A549 (cell line): ENCODE measurements around the gene PRIMA1. TPM values are rescaled to one million over a fixed set of nuclear protein-coding genes. Genes with fewer than 3 reads are reported as not detected.

Experiments used
- ATAC-seq, 2 experiments: fragments of 200-7000 bp in 1 of 2; fragments of >200 bp in 1 of 2; cut with Nextera tagmentation in 1 of 2; cut with Tn5 transposase in 1 of 2; 3 replicates each; pipeline versions ENCODE4 v1.8.0 to v1.9.1; 2018 to 2020; ENCODE audit warnings: mild to moderate bottlenecking in 1 of 2, moderate library complexity in 1 of 2
- CTCF ChIA-PET: fragments of 300-600 bp; sonication (Branson Sonifier 250); formaldehyde crosslinking; extraction: SDS; loops from one replicate; lab custom pipeline; 2021; ENCODE audit warnings: antibody characterized with exemption, inconsistent platforms; lab: Yijun Ruan, JAX
- POLR2A ChIA-PET: fragments of 350-600 bp; formaldehyde crosslinking; extraction: SDS; loops from one replicate; lab custom pipeline; 2021; ENCODE audit warnings: antibody characterized with exemption, inconsistent platforms; lab: Yijun Ruan, JAX
- DNase-seq, 2 experiments: peaks; one replicate each; pipeline versions ENCODE4 v3.0.0 to v3.0.0-alpha.2; 2011 to 2016; ENCODE audit warnings: low read depth in 1 of 2, low spot score in 1 of 2
- FAIRE-seq: peaks from 2 replicates; lab custom pipeline; 2011; peaks lifted over from hg19 to GRCh38; lab: Jason Lieb, UNC
- H3K27ac ChIP-seq, 2 experiments: fragments of >200 bp; sonication (Bioruptor Twin); formaldehyde crosslinking; 3 replicates each; pipeline ENCODE4 v1.5.1; 2016 to 2017
- H3K4me1 ChIP-seq: fragments of >200 bp; sonication (Bioruptor Twin); formaldehyde crosslinking; 3 replicates; pipeline ENCODE4 v1.6.1; 2016
- H3K4me2 ChIP-seq: fragments of >200 bp; sonication (Bioruptor Twin); formaldehyde crosslinking; 3 replicates; pipeline ENCODE4 v1.6.1; 2016
- H3K4me3 ChIP-seq: fragments of >200 bp; sonication (Bioruptor Twin); formaldehyde crosslinking; 3 replicates; pipeline ENCODE4 v1.5.1; 2016
- H3K9me3 ChIP-seq: fragments of >200 bp; sonication (Bioruptor Twin); formaldehyde crosslinking; 3 replicates; pipeline ENCODE4 v1.6.1; 2016
- CHD4 ChIP-seq: fragments of 200-600 bp; sonication (generic); IDR thresholded peaks from 2 replicates; pipeline ENCODE4 v1.6.1; 2016; ENCODE audit warnings: antibody characterized with exemption, mild to moderate bottlenecking, borderline replicate concordance
- CTCF ChIP-seq: fragments of >200 bp; sonication (Bioruptor Twin); formaldehyde crosslinking; IDR thresholded peaks from 3 replicates; pipeline ENCODE4 v1.5.1; 2016
- EHF ChIP-seq: fragments of 250-450 bp; sonication (Bioruptor Pico); IDR thresholded peaks from 2 replicates; pipeline ENCODE4 v1.5.0; 2020; ENCODE audit warnings: mild to moderate bottlenecking
- EHMT2 ChIP-seq: fragments of 200-600 bp; sonication (generic); IDR thresholded peaks from 2 replicates; pipeline ENCODE4 v1.6.1; 2016; ENCODE audit warnings: antibody characterized with exemption, low read depth, mild to moderate bottlenecking, moderate library complexity
- EP300 ChIP-seq, 2 experiments: fragments of >200 bp; sonication (Bioruptor Twin); formaldehyde crosslinking; IDR thresholded peaks; 2 replicates in 1 of 2; 3 replicates in 1 of 2; pipeline ENCODE4 v1.6.1; 2016 to 2017
- FOSB ChIP-seq: fragments of 250-450 bp; sonication (Bioruptor Pico); IDR thresholded peaks from 2 replicates; pipeline ENCODE4 v1.5.0; 2020; ENCODE audit warnings: mild to moderate bottlenecking, moderate library complexity
- FOXS1 ChIP-seq: fragments of 250-450 bp; sonication (Bioruptor Pico); IDR thresholded peaks from 2 replicates; pipeline ENCODE4 v1.5.0; 2020; ENCODE audit warnings: mild to moderate bottlenecking, moderate library complexity
- GATA3 ChIP-seq: IDR thresholded peaks from 2 replicates; pipeline ENCODE4 v1.6.1; 2012; ENCODE audit warnings: borderline replicate concordance
- HES2 ChIP-seq: fragments of >200 bp; sonication (Bioruptor Twin); formaldehyde crosslinking; IDR thresholded peaks from 2 replicates; pipeline ENCODE4 v1.6.1; 2016
- HEYL ChIP-seq: fragments of 250-450 bp; sonication (Bioruptor Pico); IDR thresholded peaks from 2 replicates; pipeline ENCODE4 v1.8.0; 2021; ENCODE audit warnings: mild to moderate bottlenecking, moderate library complexity
- MAX ChIP-seq: IDR thresholded peaks from 2 replicates; pipeline ENCODE4 v1.6.1; 2012
- MAZ ChIP-seq: fragments of 150-350 bp; IDR thresholded peaks from 2 replicates; pipeline ENCODE4 v1.6.1; 2014; ENCODE audit warnings: antibody characterized with exemption, low read depth, low read length, borderline replicate concordance
- MYC ChIP-seq: IDR thresholded peaks from 2 replicates; pipeline ENCODE4 v1.6.1; 2012; ENCODE audit warnings: mild to moderate bottlenecking, inconsistent platforms, low read length, improper control_type of control experiment, borderline replicate concordance
- NR3C1 ChIP-seq: fragments of >200 bp; sonication (Bioruptor Twin); formaldehyde crosslinking; IDR thresholded peaks from 3 replicates; pipeline ENCODE4 v1.6.1; 2017
- POLR2AphosphoS2 ChIP-seq: conservative IDR thresholded peaks from 2 replicates; pipeline ENCODE4 v1.6.1; 2012; ENCODE audit warnings: low read length, improper control_type of control experiment, inconsistent platforms
- RARB ChIP-seq: fragments of 250-450 bp; sonication (Bioruptor Pico); IDR thresholded peaks from 2 replicates; pipeline ENCODE4 v1.8.0; 2021; ENCODE audit warnings: mild to moderate bottlenecking, moderate library complexity
- RCOR1 ChIP-seq: fragments of 150-350 bp; IDR thresholded peaks from 2 replicates; pipeline ENCODE4 v1.6.1; 2014; ENCODE audit warnings: antibody characterized with exemption, low read length, low read depth
- RNF2 ChIP-seq: fragments of 200-600 bp; sonication (generic); IDR thresholded peaks from 2 replicates; pipeline ENCODE4 v1.6.1; 2016; ENCODE audit warnings: low read depth, mild to moderate bottlenecking, antibody characterized with exemption, moderate library complexity, borderline replicate concordance
- USF2 ChIP-seq: fragments of 450-650 bp; IDR thresholded peaks from 2 replicates; pipeline ENCODE4 v1.6.1; 2014; ENCODE audit warnings: antibody characterized with exemption
- WGBS: methylation state at CpG from one replicate; pipeline ENCODE4 v1.1.6; 2017; ENCODE audit errors: missing lambda C conversion rate; 5-methylcytosine and 5-hydroxymethylcytosine counted together
- polyA plus RNA-seq, 4 experiments: library from polyadenylated mRNA; depleted of rRNA in 3 of 4; stranded (reverse); fragments of >200 nt; fragmentation: RNase III in 1 of 4; extraction: RNeasy Plus Mini Kit Qiagen cat#74134 plus additional on column Dnase treatment in 1 of 4; gene quantifications; 2 replicates in 3 of 4; 3 replicates in 1 of 4; pipeline ENCODE4 v1.2.3, GENCODE V29; 2011 to 2017

Gene PRIMA1
- polyA plus RNA-seq, 2 of the 4 experiments (the other 2 are of a cell fraction) = 0.14 to 0.17 TPM

- WGBS = 9% methylated on average over 16 of the region's 18 CpGs
Observed at GRCh38 chr14:93712838-93713724, 75.2 kb downstream of the PRIMA1 start.

GRCh38 chr14:93712079-93712837 is 76.0 kb downstream of the PRIMA1 start:
- ChIA-PET POLR2A (no interaction called here), CTCF (no interaction called here)
- H3K4me3 ChIP-seq = no peak overlapping the region
- DNase-seq (no peak), FAIRE-seq (no peak), ATAC-seq (no peak)
- H3K9me3 ChIP-seq = no peaks in the 10 kb centered on the region
- 19% methylated on average over 7 of the region's 9 CpGs for WGBS
- no peaks in the 10 kb centered on the region for H3K4me1 ChIP-seq
- TF ChIP-seq GATA3 (no peak), NR3C1 (no peak), MAX (no peak), EHMT2 (no peak)
- H3K27ac ChIP-seq = no peak overlapping the region
- H3K4me2 ChIP-seq = no peak overlapping the region

More at GRCh38 chr14:93712838-93713724, 75.2 kb downstream of the PRIMA1 start:
- Histone ChIP-seq H3K4me1 (no peaks in the 10 kb centered on the region), H3K4me3 (no peak overlapping the region), H3K9me3 (no peaks in the 10 kb centered on the region), H3K27ac (no peak overlapping the region), H3K4me2 (no peak overlapping the region)
- FAIRE-seq = no peak
- CTCF ChIA-PET = no interaction called here
- POLR2A ChIA-PET = no interaction called here
- no peak for ATAC-seq
- no peak for DNase-seq
- TF ChIP-seq MAZ = no peak
- no peak for TF ChIP-seq USF2
- no peak for TF ChIP-seq POLR2AphosphoS2
- no peak for TF ChIP-seq GATA3
- TF ChIP-seq EP300 (IDR thresholded peaks at IDR 0.05) = no peak
- TF ChIP-seq HEYL (CRISPR knock-in tag) = no peak
- no peak for TF ChIP-seq MYC
- TF ChIP-seq HES2 = no peak
- TF ChIP-seq RARB = no peak
- TF ChIP-seq CHD4 = no peak
- TF ChIP-seq EHF (CRISPR knock-in tag) = no peak
- TF ChIP-seq CTCF = no peak
- TF ChIP-seq RCOR1 = no peak
- no peak for TF ChIP-seq RNF2
- no peak for TF ChIP-seq FOXS1 (CRISPR knock-in tag)
- no peak for TF ChIP-seq FOSB
